Neural progenitor cell (in vitro differentiated cells): ENCODE results near the gene C18orf63.

Experiments used
- CTCF ChIP-seq: fragments of 200-600 bp; sonication (generic); IDR thresholded peaks from 2 replicates; pipeline ENCODE4 v1.5.1; 2017; ENCODE audit warnings: antibody characterized with exemption, mild to moderate bottlenecking
- EZH2 ChIP-seq: fragments of 200-600 bp; sonication (generic); IDR thresholded peaks from 2 replicates; pipeline ENCODE4 v1.6.1; 2017; ENCODE audit warnings: antibody characterized with exemption, mild to moderate bottlenecking, moderate library complexity

- TF ChIP-seq CTCF (no peak), EZH2 (no peak)
Observed at GRCh38 chr18:74402806-74403433, 87.3 kb downstream of the C18orf63 start.
